ENCODE results near the gene PPP6R2. TPM values are rescaled to one million over a fixed set of nuclear protein-coding genes. Genes with fewer than 3 reads are reported as not detected.

PPP6R2 gene, protein sequence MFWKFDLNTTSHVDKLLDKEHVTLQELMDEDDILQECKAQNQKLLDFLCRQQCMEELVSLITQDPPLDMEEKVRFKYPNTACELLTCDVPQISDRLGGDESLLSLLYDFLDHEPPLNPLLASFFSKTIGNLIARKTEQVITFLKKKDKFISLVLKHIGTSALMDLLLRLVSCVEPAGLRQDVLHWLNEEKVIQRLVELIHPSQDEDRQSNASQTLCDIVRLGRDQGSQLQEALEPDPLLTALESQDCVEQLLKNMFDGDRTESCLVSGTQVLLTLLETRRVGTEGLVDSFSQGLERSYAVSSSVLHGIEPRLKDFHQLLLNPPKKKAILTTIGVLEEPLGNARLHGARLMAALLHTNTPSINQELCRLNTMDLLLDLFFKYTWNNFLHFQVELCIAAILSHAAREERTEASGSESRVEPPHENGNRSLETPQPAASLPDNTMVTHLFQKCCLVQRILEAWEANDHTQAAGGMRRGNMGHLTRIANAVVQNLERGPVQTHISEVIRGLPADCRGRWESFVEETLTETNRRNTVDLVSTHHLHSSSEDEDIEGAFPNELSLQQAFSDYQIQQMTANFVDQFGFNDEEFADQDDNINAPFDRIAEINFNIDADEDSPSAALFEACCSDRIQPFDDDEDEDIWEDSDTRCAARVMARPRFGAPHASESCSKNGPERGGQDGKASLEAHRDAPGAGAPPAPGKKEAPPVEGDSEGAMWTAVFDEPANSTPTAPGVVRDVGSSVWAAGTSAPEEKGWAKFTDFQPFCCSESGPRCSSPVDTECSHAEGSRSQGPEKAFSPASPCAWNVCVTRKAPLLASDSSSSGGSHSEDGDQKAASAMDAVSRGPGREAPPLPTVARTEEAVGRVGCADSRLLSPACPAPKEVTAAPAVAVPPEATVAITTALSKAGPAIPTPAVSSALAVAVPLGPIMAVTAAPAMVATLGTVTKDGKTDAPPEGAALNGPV
- polyA plus RNA-seq, result 10 to 100 TPM; 30.2 to 38.2 TPM

DNA sequence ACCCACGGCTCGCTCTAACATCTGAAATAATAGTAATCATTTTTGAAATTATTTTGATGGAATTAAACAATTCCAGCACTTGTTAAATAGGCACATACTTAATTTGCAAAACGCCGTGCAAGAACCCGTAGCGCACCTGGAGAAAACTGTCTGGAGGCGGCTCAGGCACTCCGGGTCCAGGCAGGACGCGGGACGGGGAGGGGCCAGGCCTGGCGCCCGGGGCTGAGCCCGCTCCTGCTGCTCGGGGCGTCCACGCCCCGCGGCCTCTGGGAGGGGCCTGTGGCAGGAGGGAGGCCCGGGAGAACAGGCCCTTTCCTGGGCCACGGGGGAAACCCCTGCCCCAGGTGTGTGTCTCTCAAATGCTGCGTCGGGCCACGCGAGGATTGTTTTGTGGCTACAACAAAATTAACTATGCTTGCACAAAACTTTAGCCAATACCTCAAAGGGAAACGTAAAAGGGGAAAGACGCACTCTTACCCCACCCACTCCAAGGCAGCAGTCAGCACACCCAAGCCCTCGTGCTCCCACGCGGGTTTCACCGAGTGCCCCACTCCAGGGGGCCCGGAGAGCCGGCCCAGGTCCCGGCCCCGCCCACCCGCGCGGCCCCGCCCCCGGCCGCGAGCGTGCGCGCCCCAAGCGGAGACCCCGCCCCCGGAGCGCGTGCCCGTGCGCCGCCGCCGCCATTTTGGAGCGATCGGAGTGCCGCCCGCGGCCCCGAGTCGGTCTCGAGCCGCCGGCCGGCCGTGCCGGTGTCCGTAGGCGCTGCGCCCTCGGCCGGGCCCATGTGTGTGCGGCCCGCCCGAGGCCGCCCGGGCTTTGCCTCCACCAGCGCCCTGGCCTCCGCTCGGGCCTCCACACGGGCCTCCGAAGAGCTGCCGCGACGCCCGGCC is at the start of gene PPP6R2:
PPP6R2 (plus strand) TSS at position 677 of the 890 bp plus-strand sequence. CDS start 50,582 bp downstream, outside the sequence.
- Histone ChIP-seq H3K36me3 (ENCODE audit: control insufficient read depth in 2 of 2, insufficient read depth in 2 of 2, low read length in 1 of 2) (peaks cover 2 to 3% of the 10 kb centered on the region in 2 donors), H3K4me3 (ENCODE audit: low read depth in 1 of 2, low read length in 2 of 2) (peak within 1 kb of the TSS; percentile 91 to 95), H3K27me3 (ENCODE audit: control insufficient read depth in 1 of 2, insufficient read depth in 2 of 2, low read length in 2 of 2) (no peaks in the 10 kb centered on the region), H3K27ac (ENCODE audit: low read depth in 2 of 2, low read length in 1 of 2) (peak within 1 kb of the TSS; percentile 80 to 82), H3K9me3 (ENCODE audit: control insufficient read depth in 2 of 2, insufficient read depth in 1 of 2, low read depth in 1 of 2, low read length in 1 of 2) (peaks cover 0 to 4% of the 10 kb centered on the region in 2 donors), H3K4me1 (ENCODE audit: control insufficient read depth in 2 of 2, insufficient read depth in 2 of 2, low read length in 1 of 2) (peaks cover 2 to 15% of the 10 kb centered on the region in 2 donors)
- WGBS, 2 donors, result 1% methylated on average over 45 to 87 of the region's 87 CpGs

DNA sequence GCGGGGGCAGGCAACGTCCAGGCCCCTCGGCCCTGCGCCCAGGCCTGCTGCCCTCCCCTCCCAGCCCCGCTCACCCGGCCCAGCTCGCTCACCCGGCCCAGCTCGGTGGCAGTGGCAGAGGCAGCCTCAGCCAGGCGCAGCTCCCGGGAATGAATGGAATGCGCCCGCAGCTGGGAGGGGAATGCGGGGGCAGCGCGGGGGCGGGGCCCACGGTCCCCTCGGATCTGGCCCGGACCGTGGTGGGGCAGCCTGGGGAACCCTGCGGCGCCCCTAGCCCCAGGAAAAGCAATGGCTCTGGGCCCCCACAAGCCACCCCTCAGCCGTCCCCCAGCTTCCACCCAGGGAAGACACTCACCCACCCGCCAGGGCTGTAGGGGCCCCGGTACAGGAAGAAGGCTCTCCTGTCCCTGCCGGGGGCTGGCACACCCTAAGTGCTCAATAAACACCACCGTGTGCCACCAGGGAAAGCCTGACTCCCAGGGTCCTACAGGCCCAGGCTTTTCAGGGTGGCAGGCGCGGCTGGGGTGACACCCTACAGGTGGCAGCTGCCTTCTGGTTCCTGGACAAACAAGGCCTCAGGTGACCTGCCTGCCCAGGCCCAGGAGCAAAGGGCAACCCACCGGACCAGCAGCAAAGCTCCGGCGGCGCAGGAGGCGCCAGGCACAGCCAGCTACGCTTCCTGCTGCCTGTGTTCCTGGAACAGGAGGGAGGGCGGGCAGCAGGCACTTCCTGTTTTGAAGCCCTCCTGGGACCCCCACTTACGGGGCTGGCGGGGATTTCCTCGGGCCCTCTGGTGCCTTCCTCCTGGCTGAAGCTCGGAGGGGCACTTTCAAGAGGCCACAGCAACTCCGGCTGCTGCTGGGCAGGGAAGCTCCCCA is 49.4 kb upstream of the PPP6R2 start:
- peak overlapping the region; percentile 92 to 96 for H3K27ac ChIP-seq (ENCODE audit: low read depth in 2 of 2, low read length in 1 of 2)
- no peaks in the 10 kb centered on the region for H3K27me3 ChIP-seq (ENCODE audit: control insufficient read depth in 1 of 2, insufficient read depth in 2 of 2, low read length in 2 of 2)
- H3K4me1 ChIP-seq (ENCODE audit: control insufficient read depth in 2 of 2, insufficient read depth in 2 of 2, low read length in 1 of 2), result peaks cover 20 to 56% of the 10 kb centered on the region in 2 donors
- H3K36me3 ChIP-seq (ENCODE audit: control insufficient read depth in 2 of 2, insufficient read depth in 2 of 2, low read length in 1 of 2), result peaks cover 4 to 36% of the 10 kb centered on the region in 2 donors
- H3K9me3 ChIP-seq (ENCODE audit: control insufficient read depth in 2 of 2, insufficient read depth in 1 of 2, low read depth in 1 of 2, low read length in 1 of 2), result no peaks in the 10 kb centered on the region
- peak overlapping the region; percentile 7 to 31 for H3K4me3 ChIP-seq (ENCODE audit: low read depth in 1 of 2, low read length in 2 of 2)
- WGBS, 2 donors, result 12 to 15% methylated on average over 31 to 42 of the region's 42 CpGs

DNA sequence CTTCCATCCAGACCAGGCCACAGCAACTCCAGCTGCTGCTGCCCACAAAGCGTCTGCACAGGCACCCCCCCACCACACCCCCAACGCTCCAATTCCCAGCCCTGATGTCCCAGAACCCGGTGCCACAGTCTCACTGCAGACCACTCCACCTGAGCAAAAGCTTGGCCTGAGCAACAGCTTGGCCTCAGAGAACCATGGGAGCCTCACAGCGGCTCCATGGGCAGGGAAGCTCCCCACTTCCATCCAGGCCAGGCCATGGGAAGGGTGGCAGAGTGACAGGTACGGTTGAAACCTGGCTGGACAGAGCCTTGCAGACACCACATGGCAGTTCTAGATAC is 48.8 kb upstream of the PPP6R2 start:
- peaks cover 0 to 32% of the 10 kb centered on the region in 2 donors for H3K36me3 ChIP-seq (ENCODE audit: control insufficient read depth in 2 of 2, insufficient read depth in 2 of 2, low read length in 1 of 2)
- H3K9me3 ChIP-seq (ENCODE audit: control insufficient read depth in 2 of 2, insufficient read depth in 1 of 2, low read depth in 1 of 2, low read length in 1 of 2), result no peaks in the 10 kb centered on the region
- H3K4me1 ChIP-seq (ENCODE audit: control insufficient read depth in 2 of 2, insufficient read depth in 2 of 2, low read length in 1 of 2), result peaks cover 26 to 58% of the 10 kb centered on the region in 2 donors
- peak overlapping the region; percentile 92 to 96 for H3K27ac ChIP-seq (ENCODE audit: low read depth in 2 of 2, low read length in 1 of 2)
- no peak overlapping the region for H3K4me3 ChIP-seq (ENCODE audit: low read depth in 1 of 2, low read length in 2 of 2)
- no peaks in the 10 kb centered on the region for H3K27me3 ChIP-seq (ENCODE audit: control insufficient read depth in 1 of 2, insufficient read depth in 2 of 2, low read length in 2 of 2)
- WGBS, 2 donors, result 36 to 42% methylated on average over 5 of the region's 5 CpGs

DNA sequence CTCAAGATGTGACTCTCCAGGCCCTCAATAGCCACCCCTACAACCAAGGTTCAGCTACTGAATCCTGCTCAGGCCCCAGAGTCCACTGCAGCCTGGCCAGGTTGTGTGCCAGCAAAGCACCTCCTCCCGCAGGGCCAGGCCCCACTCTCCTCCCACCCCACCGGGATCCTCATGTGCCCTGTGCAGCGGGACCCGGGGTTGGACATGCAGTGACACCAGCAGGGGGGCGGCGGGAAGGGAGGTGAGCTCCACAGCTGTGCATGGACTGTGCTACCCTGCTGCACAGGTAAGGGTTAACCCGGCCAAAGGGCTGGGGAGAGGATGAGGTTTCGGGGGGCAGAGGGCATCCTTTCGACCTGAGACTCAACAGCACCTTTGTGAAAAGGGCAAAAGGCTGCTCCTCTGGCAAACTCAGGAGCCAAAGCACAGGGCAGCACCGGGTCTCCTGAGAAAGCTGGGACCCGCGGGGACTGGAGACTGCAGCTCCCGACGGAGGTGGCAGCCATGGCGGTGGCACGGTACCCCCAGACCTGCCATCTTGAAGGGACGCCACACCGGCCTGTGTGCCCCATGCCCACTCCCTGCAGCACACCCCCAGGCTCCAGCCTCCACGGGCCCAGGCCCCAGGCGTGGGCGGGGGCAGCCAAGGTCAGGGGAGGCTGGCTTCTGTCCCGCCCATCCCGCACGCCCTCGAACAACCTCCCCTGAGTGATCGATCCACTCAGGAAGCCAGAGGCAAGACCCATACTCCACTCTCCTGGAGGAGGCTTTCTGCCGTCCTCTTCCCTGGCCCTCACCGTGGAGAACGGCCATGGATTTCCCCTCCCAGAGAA is 46.3 kb upstream of the PPP6R2 start:
- peak overlapping the region; percentile 66 to 72 for H3K27ac ChIP-seq (ENCODE audit: low read depth in 2 of 2, low read length in 1 of 2)
- 43 to 53% methylated on average over 29 of the region's 29 CpGs for WGBS, 2 donors
- peaks cover 0 to 13% of the 10 kb centered on the region in 2 donors for H3K36me3 ChIP-seq (ENCODE audit: control insufficient read depth in 2 of 2, insufficient read depth in 2 of 2, low read length in 1 of 2)

DNA sequence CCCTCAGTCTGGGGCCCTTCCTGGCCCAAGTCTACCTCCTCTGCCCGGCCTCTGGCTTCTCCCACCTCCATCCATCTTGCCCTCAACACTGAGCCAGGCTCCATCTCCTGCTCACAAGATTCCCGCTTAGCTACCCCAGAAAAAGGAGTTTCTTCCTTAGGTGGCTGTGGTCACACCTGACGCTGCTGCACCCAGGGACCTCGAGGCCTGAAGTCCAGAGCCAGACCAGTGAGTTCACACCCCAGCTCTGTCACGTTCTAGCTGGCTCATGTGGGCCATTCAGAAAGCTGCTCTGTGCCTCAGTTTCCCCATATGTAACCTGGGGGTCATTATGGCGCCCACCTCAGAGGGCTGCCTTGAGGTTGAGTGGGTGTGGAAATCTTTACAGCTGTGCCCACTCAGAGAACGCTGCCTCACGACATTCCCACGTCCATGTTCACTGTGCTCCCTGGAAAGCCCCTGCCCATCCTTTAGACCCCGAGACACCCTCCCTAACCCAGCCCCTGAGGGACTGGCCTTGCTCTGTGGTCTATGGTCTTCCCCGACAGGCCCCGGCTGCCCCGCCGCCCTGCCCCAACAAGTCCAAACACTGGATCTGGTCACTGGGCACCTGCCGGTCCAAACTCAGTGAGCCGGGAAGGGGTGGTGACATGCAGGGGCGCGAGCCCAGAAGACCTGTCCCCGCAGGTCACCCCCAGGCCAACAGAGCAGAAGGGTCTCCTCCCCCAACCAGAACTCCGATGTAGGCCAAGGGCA is 45.4 kb upstream of the PPP6R2 start:
- WGBS, 2 donors, result 68 to 74% methylated on average over 20 of the region's 20 CpGs
- H3K4me1 ChIP-seq (ENCODE audit: control insufficient read depth in 2 of 2, insufficient read depth in 2 of 2, low read length in 1 of 2), result peaks cover 44 to 68% of the 10 kb centered on the region in 2 donors
- H3K27ac ChIP-seq (ENCODE audit: low read depth in 2 of 2, low read length in 1 of 2), result peak overlapping the region; percentile 66 to 72
- peak overlapping the region in 1 of 2 donors; percentile 14 for H3K4me3 ChIP-seq (ENCODE audit: low read depth in 1 of 2, low read length in 2 of 2)
- no peaks in the 10 kb centered on the region for H3K9me3 ChIP-seq (ENCODE audit: control insufficient read depth in 2 of 2, insufficient read depth in 1 of 2, low read depth in 1 of 2, low read length in 1 of 2)
- peaks cover 0 to 18% of the 10 kb centered on the region in 2 donors for H3K36me3 ChIP-seq (ENCODE audit: control insufficient read depth in 2 of 2, insufficient read depth in 2 of 2, low read length in 1 of 2)
- no peaks in the 10 kb centered on the region for H3K27me3 ChIP-seq (ENCODE audit: control insufficient read depth in 1 of 2, insufficient read depth in 2 of 2, low read length in 2 of 2)

More for the DNA sequence above, 46.3 kb upstream of the PPP6R2 start:
- Histone ChIP-seq H3K9me3 (ENCODE audit: control insufficient read depth in 2 of 2, insufficient read depth in 1 of 2, low read depth in 1 of 2, low read length in 1 of 2) (no peaks in the 10 kb centered on the region), H3K4me3 (ENCODE audit: low read depth in 1 of 2, low read length in 2 of 2) (peak overlapping the region in 1 of 2 donors; percentile 10), H3K27me3 (ENCODE audit: control insufficient read depth in 1 of 2, insufficient read depth in 2 of 2, low read length in 2 of 2) (no peaks in the 10 kb centered on the region), H3K4me1 (ENCODE audit: control insufficient read depth in 2 of 2, insufficient read depth in 2 of 2, low read length in 1 of 2) (peaks cover 38 to 65% of the 10 kb centered on the region in 2 donors)

DNA sequence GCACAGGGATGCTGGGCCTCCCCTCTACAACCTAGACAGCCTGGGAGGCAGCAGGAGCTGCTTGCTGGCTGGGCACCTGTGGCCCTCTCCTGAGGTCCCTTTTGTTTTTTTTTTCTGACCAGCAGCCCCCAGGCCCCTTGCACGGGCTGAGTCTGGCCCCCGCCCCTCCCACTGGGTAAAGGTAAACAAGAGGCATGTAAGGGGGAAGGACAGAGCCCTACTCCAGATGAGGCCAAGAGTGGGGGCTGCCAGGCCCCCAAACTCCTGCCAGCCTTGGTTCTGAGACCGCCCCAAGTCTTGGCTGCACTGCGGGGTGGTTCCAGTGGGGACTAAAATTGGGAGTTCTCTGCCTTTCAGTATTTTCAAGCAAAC is 44.9 kb upstream of the PPP6R2 start:
- no peaks in the 10 kb centered on the region for H3K27me3 ChIP-seq (ENCODE audit: control insufficient read depth in 1 of 2, insufficient read depth in 2 of 2, low read length in 2 of 2)
- peaks cover 0 to 19% of the 10 kb centered on the region in 2 donors for H3K36me3 ChIP-seq (ENCODE audit: control insufficient read depth in 2 of 2, insufficient read depth in 2 of 2, low read length in 1 of 2)
- no peak overlapping the region for H3K4me3 ChIP-seq (ENCODE audit: low read depth in 1 of 2, low read length in 2 of 2)
- H3K9me3 ChIP-seq (ENCODE audit: control insufficient read depth in 2 of 2, insufficient read depth in 1 of 2, low read depth in 1 of 2, low read length in 1 of 2), result no peaks in the 10 kb centered on the region
- peak overlapping the region; percentile 58 to 66 for H3K27ac ChIP-seq (ENCODE audit: low read depth in 2 of 2, low read length in 1 of 2)
- 74 to 79% methylated on average over 4 of the region's 4 CpGs for WGBS, 2 donors
- H3K4me1 ChIP-seq (ENCODE audit: control insufficient read depth in 2 of 2, insufficient read depth in 2 of 2, low read length in 1 of 2), result peaks cover 48 to 69% of the 10 kb centered on the region in 2 donors

DNA sequence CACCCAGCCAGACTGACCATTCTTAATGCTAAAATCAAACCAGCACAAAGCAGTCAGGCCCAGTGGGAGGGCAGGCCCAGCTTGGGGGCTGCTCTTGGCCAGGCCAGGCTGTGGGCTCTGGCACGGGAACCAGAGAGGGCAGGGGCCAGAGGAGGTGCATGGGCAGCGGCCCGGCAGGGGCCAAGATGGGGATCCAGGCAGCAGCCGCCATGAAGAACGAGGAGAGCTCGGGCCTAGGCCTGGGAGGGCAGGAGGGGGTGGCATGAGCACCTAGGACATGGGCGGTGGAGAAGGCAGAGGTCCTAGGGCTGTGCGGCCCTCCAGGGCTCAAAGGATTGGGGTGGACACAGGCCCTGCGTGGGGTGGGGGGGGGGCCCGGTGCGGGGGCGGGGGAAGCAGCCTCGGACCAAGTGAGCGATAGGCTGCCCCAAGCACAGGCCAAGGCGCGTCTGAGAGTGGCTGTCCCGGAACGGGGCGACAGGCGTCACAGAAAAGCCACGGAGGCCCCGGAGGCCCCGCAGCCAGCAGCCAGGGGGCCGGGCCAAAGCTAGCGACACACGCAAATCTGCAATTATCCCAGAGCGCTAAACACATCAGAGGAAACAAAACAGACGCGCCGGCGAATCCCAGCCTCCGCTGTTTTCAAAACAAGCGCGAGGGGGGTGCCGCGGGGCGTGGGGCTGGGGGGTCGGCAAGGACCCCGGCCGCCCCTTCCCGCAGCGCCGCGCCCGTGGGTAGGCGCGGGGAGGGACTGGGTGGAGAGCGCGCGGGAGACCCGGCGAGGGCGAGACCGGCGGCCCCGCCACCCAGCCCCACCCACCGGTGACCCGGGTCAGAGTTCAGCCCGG is 44.0 kb upstream of the PPP6R2 start:
- peak overlapping the region; percentile 72 to 92 for H3K27ac ChIP-seq (ENCODE audit: low read depth in 2 of 2, low read length in 1 of 2)
- 24 to 36% methylated on average over 52 to 59 of the region's 59 CpGs for WGBS, 2 donors
- peak overlapping the region; percentile 43 to 44 for H3K4me3 ChIP-seq (ENCODE audit: low read depth in 1 of 2, low read length in 2 of 2)
- H3K27me3 ChIP-seq (ENCODE audit: control insufficient read depth in 1 of 2, insufficient read depth in 2 of 2, low read length in 2 of 2), result no peaks in the 10 kb centered on the region
- H3K36me3 ChIP-seq (ENCODE audit: control insufficient read depth in 2 of 2, insufficient read depth in 2 of 2, low read length in 1 of 2), result peaks cover 0 to 24% of the 10 kb centered on the region in 2 donors
- peaks cover 51 to 72% of the 10 kb centered on the region in 2 donors for H3K4me1 ChIP-seq (ENCODE audit: control insufficient read depth in 2 of 2, insufficient read depth in 2 of 2, low read length in 1 of 2)
- H3K9me3 ChIP-seq (ENCODE audit: control insufficient read depth in 2 of 2, insufficient read depth in 1 of 2, low read depth in 1 of 2, low read length in 1 of 2), result no peaks in the 10 kb centered on the region
